HepG2 (cell line): ENCODE results near the gene TRANK1. TPM values are rescaled to one million over a fixed set of nuclear protein-coding genes. Genes with fewer than 3 reads are reported as not detected.

Experiments
- ATAC-seq: fragments of 200-7000 bp; cut with Tn5 transposase; 3 replicates; pipeline ENCODE4 v1.9.1; 2020; ENCODE audit warnings: mild to moderate bottlenecking, moderate library complexity
- BruUV-seq: library from RNA; stranded (reverse); fragments of 400-500 nt; replicated peaks from 2 replicates; lab custom pipeline; 2021; lab: Mats Ljungman, UMichigan
- CTCF ChIA-PET: fragments of 300-600 bp; formaldehyde crosslinking; extraction: SDS; loops from one replicate; lab custom pipeline; 2021; ENCODE audit warnings: low total read pairs, inconsistent platforms, low intra/inter-chr PET ratio; lab: Yijun Ruan, JAX
- POLR2A ChIA-PET: fragments of 350-600 bp; sonication (Branson Sonifier 250); formaldehyde crosslinking; loops from one replicate; lab custom pipeline; 2020; ENCODE audit warnings: antibody characterized with exemption, inconsistent platforms; lab: Yijun Ruan, JAX
- DNase-seq: peaks from one replicate; pipeline ENCODE4 v3.0.0-alpha.2; 2015; ENCODE audit warnings: low spot score
- FAIRE-seq: peaks from 3 replicates; lab custom pipeline; 2011; peaks lifted over from hg19 to GRCh38; lab: Jason Lieb, UNC
- H2AFZ ChIP-seq: one replicate; pipeline ENCODE4 v1.6.1; 2011; ENCODE audit warnings: low read length, inconsistent platforms
- H3K27ac ChIP-seq: fragments of 300-600 bp; 3 replicates; pipeline ENCODE4 v1.8.0; 2011; ENCODE audit warnings: mixed run types, mild to moderate bottlenecking, mixed read lengths, low read length, inconsistent platforms; ENCODE audit not compliant: insufficient read depth; ENCODE audit errors: extremely low read length
- H3K27me3 ChIP-seq, 2 experiments: fragments of 200-600 bp in 1 of 2; 2 replicates in 1 of 2; 3 replicates in 1 of 2; pipeline versions ENCODE4 v1.6.0 to v1.8.0; 2011; ENCODE audit warnings: low read length in 2 of 2, mild to moderate bottlenecking in 2 of 2, moderate library complexity in 2 of 2, inconsistent platforms in 1 of 2; ENCODE audit not compliant: insufficient read depth in 2 of 2, control insufficient read depth in 1 of 2
- H3K36me3 ChIP-seq, 2 experiments: fragments of 200-600 bp in 1 of 2; replicated peaks in 1 of 2; 2 replicates in 1 of 2; 3 replicates in 1 of 2; pipeline versions ENCODE4 v1.5.1 to v1.8.0; 2011; ENCODE audit warnings: low read length in 2 of 2, inconsistent platforms in 1 of 2; ENCODE audit not compliant: insufficient read depth in 2 of 2, control insufficient read depth in 1 of 2
- H3K4me1 ChIP-seq: 2 replicates; pipeline ENCODE4 v1.5.1; 2012; ENCODE audit warnings: low read length, inconsistent platforms; ENCODE audit not compliant: insufficient read depth
- H3K4me2 ChIP-seq: 2 replicates; pipeline ENCODE4 v1.6.0; 2011; ENCODE audit warnings: low read depth, low read length, inconsistent platforms
- H3K4me3 ChIP-seq, 3 experiments: fragments of 200-600 bp in 1 of 3; sonication (generic), shearing (Covaris generic) in 1 of 3; replicated peaks in 1 of 3; 2 replicates each; pipeline ENCODE4 v1.5.1; 2011 to 2016; ENCODE audit warnings: low read length in 3 of 3, inconsistent platforms in 2 of 3, low read depth in 2 of 3, mild to moderate bottlenecking in 2 of 3, control low read depth in 1 of 3, mixed read lengths in 1 of 3; ENCODE audit not compliant: insufficient read depth in 1 of 3
- H3K79me2 ChIP-seq: one replicate; pipeline ENCODE4 v1.6.1; 2011; ENCODE audit warnings: low read length, inconsistent platforms; ENCODE audit not compliant: insufficient read depth
- H3K9ac ChIP-seq: 2 replicates; pipeline ENCODE4 v1.6.0; 2011; ENCODE audit warnings: mild to moderate bottlenecking, low read depth, low read length, inconsistent platforms; ENCODE audit not compliant: insufficient read depth
- H3K9me3 ChIP-seq: 2 replicates; pipeline ENCODE4 v1.5.1; 2012; ENCODE audit warnings: mild to moderate bottlenecking, low read length
- H4K20me1 ChIP-seq: 2 replicates; pipeline ENCODE4 v1.6.0; 2011; ENCODE audit warnings: inconsistent platforms, mild to moderate bottlenecking, low read length, moderate library complexity; ENCODE audit not compliant: insufficient read depth
- MTF1 ChIP-seq: sonication (generic); formaldehyde crosslinking; IDR thresholded peaks from 2 replicates; pipeline ENCODE4 v1.5.0; 2020; ENCODE audit warnings: missing genetic modification reagents
- RAD21 ChIP-seq: fragments of 450-650 bp; formaldehyde crosslinking; IDR thresholded peaks from 2 replicates; pipeline ENCODE4 v1.5.0; 2020; ENCODE audit warnings: mild to moderate bottlenecking
- SETDB1 ChIP-seq: sonication (generic); formaldehyde crosslinking; IDR thresholded peaks from 2 replicates; pipeline ENCODE4 v1.5.1; 2020; ENCODE audit warnings: missing genetic modification reagents, mild to moderate bottlenecking, borderline replicate concordance
- SMC3 ChIP-seq: IDR thresholded peaks from 2 replicates; pipeline ENCODE4 v1.6.1; 2011; ENCODE audit warnings: low read length, improper control_type of control experiment
- STAG1 ChIP-seq: sonication (generic); formaldehyde crosslinking; IDR thresholded peaks from 2 replicates; pipeline ENCODE4 v1.4.0; 2020; ENCODE audit warnings: missing genetic modification reagents
- YEATS4 ChIP-seq: sonication (generic); formaldehyde crosslinking; IDR thresholded peaks from 2 replicates; pipeline ENCODE4 v1.4.0; 2020; ENCODE audit warnings: missing genetic modification reagents, borderline replicate concordance
- ZFP36L2 ChIP-seq: sonication (generic); formaldehyde crosslinking; IDR thresholded peaks from 2 replicates; pipeline ENCODE4 v1.4.0; 2020; ENCODE audit warnings: missing genetic modification reagents
- ZNF282 ChIP-seq: fragments of 450-650 bp; IDR thresholded peaks from 2 replicates; pipeline ENCODE4 v1.6.1; 2018; ENCODE audit not compliant: partially characterized antibody
- ZNF512B ChIP-seq: sonication (generic); formaldehyde crosslinking; IDR thresholded peaks from 2 replicates; pipeline ENCODE4 v1.5.1; 2020; ENCODE audit warnings: missing genetic modification reagents, mild to moderate bottlenecking, borderline replicate concordance
- ZNF782 ChIP-seq: sonication (generic); formaldehyde crosslinking; IDR thresholded peaks from 2 replicates; pipeline ENCODE4 v1.4.0; 2020; ENCODE audit warnings: missing genetic modification reagents, mild to moderate bottlenecking, borderline replicate concordance
- WGBS: methylation state at CpG from one replicate; pipeline ENCODE4 v1.1.6; 2017; ENCODE audit warnings: low lambda C conversion rate; 5-methylcytosine and 5-hydroxymethylcytosine counted together
- in situ Hi-C: cut with HindIII; loops from 2 replicates; pipeline ENCODE4 v1.10.0; 2017; ENCODE audit warnings: low pct_unique_long_range_greater_than_20kb; ENCODE audit not compliant: extremely low pct_ligation_motif_present
- intact Hi-C: fragments of 100-400 bp; cut with micrococcal nuclease; formaldehyde crosslinking; loops from one replicate; pipeline ENCODE4 v1.10.0; 2022; ENCODE audit not compliant: unreplicated experiment
- polyA plus RNA-seq, 8 experiments: library from polyadenylated mRNA; depleted of rRNA in 3 of 8; stranded (reverse) in 7 of 8; unstranded in 1 of 8; fragments of >200 nt; fragmentation: Illumina TruSeq in 4 of 8; extraction: Trizol in 4 of 8; gene quantifications; 2 replicates each; pipeline versions ENCODE4 v1.2.1 to v1.2.3, GENCODE V29; 2011 to 2016; ENCODE audit warnings: low read depth in 4 of 8, missing spikeins in 1 of 8, mixed read lengths in 1 of 8; ENCODE audit not compliant: insufficient read depth in 1 of 8
- total RNA-seq, 5 experiments: library from RNA; depleted of rRNA; stranded (reverse); fragments of >200 nt; fragmentation: Illumina TruSeq; extraction: Trizol; gene quantifications; 2 replicates each; pipeline ENCODE4 v1.2.3, GENCODE V29; 2016; ENCODE audit warnings: low read depth in 1 of 5
- TF ChIP-seq, protein P1 (sequence below): sonication (generic); formaldehyde crosslinking; IDR thresholded peaks from 2 replicates; pipeline ENCODE4 v1.5.0; 2020; ENCODE audit warnings: mild to moderate bottlenecking, missing genetic modification reagents, moderate library complexity
- TF ChIP-seq, protein P2 (sequence below): sonication (generic); formaldehyde crosslinking; IDR thresholded peaks from 2 replicates; pipeline ENCODE4 v1.9.0; 2021; ENCODE audit warnings: missing genetic modification reagents, borderline replicate concordance

Gene TRANK1
- total and polyA plus RNA-seq, 2 of the 13 experiments (the other 11 are each of a cell fraction or from before 2014, with no cell fraction given), result 0.13 to 0.32 TPM

- in situ Hi-C loops, result no loop called here
- CTCF ChIA-PET, result no interaction called here
- no peaks in the 10 kb centered on the region for H3K79me2 ChIP-seq
These were observed 149.2 kb downstream of the TRANK1 start for GRCh38 chr3:36795622-36796021.

DNA sequence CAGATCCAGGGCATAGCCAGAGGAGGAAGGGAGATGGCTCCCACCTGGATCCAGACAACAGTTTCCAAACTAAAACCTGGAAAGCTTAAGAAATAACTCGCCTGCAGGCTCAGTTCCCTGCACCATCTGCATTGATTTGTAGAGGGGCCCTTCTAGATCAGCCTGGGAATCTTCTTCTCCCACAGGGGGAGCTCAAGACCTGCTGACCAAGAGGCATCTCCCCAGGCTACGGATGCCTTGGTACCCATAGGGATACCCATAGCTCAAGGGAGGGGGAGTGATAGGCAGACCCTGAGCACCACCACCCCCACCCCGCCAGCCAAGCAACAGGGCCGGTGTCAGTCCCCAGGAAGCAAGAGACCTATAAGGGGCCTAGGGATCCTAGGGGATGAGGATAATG, 152.5 kb downstream of the TRANK1 start:
- Histone ChIP-seq H3K9me3 (no peaks in the 10 kb centered on the region), H4K20me1 (no peaks in the 10 kb centered on the region), H3K27ac (no peak overlapping the region), H3K4me2 (no peak overlapping the region), H3K4me1 (no peaks in the 10 kb centered on the region), H3K4me3 (no peak overlapping the region), H3K9ac (no peak overlapping the region), H3K36me3 (no peaks in the 10 kb centered on the region), H3K27me3 (no peaks in the 10 kb centered on the region), H2AFZ (no peak overlapping the region), H3K79me2 (no peaks in the 10 kb centered on the region)
- TF ChIP-seq ZNF512B (CRISPR knock-in tag) (no peak), YEATS4 (no peak), ZNF782 (CRISPR knock-in tag) (no peak), STAG1 (CRISPR knock-in tag) (peak; percentile 65), SMC3 (peak; percentile 45; the same call in 1 of the 2 replicates), ZNF282 (no peak), RAD21 (CRISPR knock-in tag) (0 out of 2 replicates have a peak, but pooled peaks have one; percentile 25), SETDB1 (CRISPR knock-in tag) (no peak), MTF1 (CRISPR knock-in tag) (no peak)
- TF ChIP-seq, protein P1, sequence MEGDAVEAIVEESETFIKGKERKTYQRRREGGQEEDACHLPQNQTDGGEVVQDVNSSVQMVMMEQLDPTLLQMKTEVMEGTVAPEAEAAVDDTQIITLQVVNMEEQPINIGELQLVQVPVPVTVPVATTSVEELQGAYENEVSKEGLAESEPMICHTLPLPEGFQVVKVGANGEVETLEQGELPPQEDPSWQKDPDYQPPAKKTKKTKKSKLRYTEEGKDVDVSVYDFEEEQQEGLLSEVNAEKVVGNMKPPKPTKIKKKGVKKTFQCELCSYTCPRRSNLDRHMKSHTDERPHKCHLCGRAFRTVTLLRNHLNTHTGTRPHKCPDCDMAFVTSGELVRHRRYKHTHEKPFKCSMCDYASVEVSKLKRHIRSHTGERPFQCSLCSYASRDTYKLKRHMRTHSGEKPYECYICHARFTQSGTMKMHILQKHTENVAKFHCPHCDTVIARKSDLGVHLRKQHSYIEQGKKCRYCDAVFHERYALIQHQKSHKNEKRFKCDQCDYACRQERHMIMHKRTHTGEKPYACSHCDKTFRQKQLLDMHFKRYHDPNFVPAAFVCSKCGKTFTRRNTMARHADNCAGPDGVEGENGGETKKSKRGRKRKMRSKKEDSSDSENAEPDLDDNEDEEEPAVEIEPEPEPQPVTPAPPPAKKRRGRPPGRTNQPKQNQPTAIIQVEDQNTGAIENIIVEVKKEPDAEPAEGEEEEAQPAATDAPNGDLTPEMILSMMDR (CRISPR knock-in tag), result peak; percentile 62
- peak; percentile 30 for DNase-seq
- BruUV-seq, result no TSS peak
- intact Hi-C loops, result loop anchor here (1.0 to 5.0 kb wide), 4 partner anchors 77 to 420 kb away; no protein-coding TSS in a partner anchor
- in situ Hi-C loops, result no loop called here
- ATAC-seq, result peak; percentile 94
- CTCF ChIA-PET, result interaction anchor here (1.4 to 1.5 kb wide), 2 partner anchors 76 to 166 kb away, joined by 9 to 11 read pairs; no protein-coding TSS in a partner anchor
- FAIRE-seq, result no peak
- POLR2A ChIA-PET, result no interaction called here
- WGBS, result 0% methylated on average over 3 of the region's 4 CpGs

More at GRCh38 chr3:36795622-36796021, 149.2 kb downstream of the TRANK1 start:
- no peak overlapping the region for H3K4me2 ChIP-seq
- ATAC-seq, result no peak
- WGBS, result 10% methylated on average over 1 of the region's 1 CpG
- no peak for DNase-seq
- H4K20me1 ChIP-seq, result no peaks in the 10 kb centered on the region
- no peaks in the 10 kb centered on the region for H3K4me1 ChIP-seq
- no TSS peak for BruUV-seq
- no peak overlapping the region for H3K27ac ChIP-seq
- POLR2A ChIA-PET, result no interaction called here
- H3K36me3 ChIP-seq, result no peaks in the 10 kb centered on the region
- H3K9ac ChIP-seq, result no peak overlapping the region
- TF ChIP-seq ZFP36L2 (CRISPR knock-in tag), result no peak
- TF ChIP-seq, protein P2, sequence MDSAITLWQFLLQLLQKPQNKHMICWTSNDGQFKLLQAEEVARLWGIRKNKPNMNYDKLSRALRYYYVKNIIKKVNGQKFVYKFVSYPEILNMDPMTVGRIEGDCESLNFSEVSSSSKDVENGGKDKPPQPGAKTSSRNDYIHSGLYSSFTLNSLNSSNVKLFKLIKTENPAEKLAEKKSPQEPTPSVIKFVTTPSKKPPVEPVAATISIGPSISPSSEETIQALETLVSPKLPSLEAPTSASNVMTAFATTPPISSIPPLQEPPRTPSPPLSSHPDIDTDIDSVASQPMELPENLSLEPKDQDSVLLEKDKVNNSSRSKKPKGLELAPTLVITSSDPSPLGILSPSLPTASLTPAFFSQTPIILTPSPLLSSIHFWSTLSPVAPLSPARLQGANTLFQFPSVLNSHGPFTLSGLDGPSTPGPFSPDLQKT (CRISPR knock-in tag), result no peak
- no peak overlapping the region for H3K4me3 ChIP-seq
- no peaks in the 10 kb centered on the region for H3K9me3 ChIP-seq
- intact Hi-C loops, result no loop called here
- no peak overlapping the region for H2AFZ ChIP-seq
- no peaks in the 10 kb centered on the region for H3K27me3 ChIP-seq
- FAIRE-seq, result no peak
